WERI-Rb-1 (cell line): ENCODE measurements around the gene RGS1.

Source experiments
- DNase-seq: peaks from one replicate; pipeline ENCODE4 v3.0.0-alpha.2; 2020
- H3K27ac ChIP-seq: fragments of 250-450 bp; sonication (Bioruptor Pico); 2 replicates; pipeline ENCODE4 v1.5.1; 2020; ENCODE audit warnings: mild to moderate bottlenecking, moderate library complexity
- H3K27me3 ChIP-seq: fragments of 250-450 bp; sonication (Bioruptor Pico); 2 replicates; pipeline ENCODE4 v1.5.1; 2021; ENCODE audit warnings: mild to moderate bottlenecking, low read depth, moderate library complexity; ENCODE audit not compliant: insufficient read depth, severe bottlenecking
- H3K36me3 ChIP-seq: fragments of 250-450 bp; sonication (Bioruptor Pico); 2 replicates; pipeline ENCODE4 v1.5.1; 2020; ENCODE audit warnings: mild to moderate bottlenecking, moderate library complexity
- H3K4me3 ChIP-seq: 2 replicates; pipeline ENCODE4 v1.5.1; 2011; ENCODE audit warnings: low read depth, mild to moderate bottlenecking, control low read depth, low read length
- H3K9me3 ChIP-seq: fragments of 250-450 bp; sonication (Bioruptor Pico); 2 replicates; pipeline ENCODE4 v1.5.1; 2021; ENCODE audit warnings: mild to moderate bottlenecking, moderate library complexity; ENCODE audit not compliant: severe bottlenecking
- TF ChIP-seq, protein P1 (sequence below): IDR thresholded peaks from 2 replicates; pipeline ENCODE4 v1.5.1; 2011; ENCODE audit warnings: low read depth, mild to moderate bottlenecking, control low read depth, inconsistent platforms, low read length

The RGS1 gene

DNA sequence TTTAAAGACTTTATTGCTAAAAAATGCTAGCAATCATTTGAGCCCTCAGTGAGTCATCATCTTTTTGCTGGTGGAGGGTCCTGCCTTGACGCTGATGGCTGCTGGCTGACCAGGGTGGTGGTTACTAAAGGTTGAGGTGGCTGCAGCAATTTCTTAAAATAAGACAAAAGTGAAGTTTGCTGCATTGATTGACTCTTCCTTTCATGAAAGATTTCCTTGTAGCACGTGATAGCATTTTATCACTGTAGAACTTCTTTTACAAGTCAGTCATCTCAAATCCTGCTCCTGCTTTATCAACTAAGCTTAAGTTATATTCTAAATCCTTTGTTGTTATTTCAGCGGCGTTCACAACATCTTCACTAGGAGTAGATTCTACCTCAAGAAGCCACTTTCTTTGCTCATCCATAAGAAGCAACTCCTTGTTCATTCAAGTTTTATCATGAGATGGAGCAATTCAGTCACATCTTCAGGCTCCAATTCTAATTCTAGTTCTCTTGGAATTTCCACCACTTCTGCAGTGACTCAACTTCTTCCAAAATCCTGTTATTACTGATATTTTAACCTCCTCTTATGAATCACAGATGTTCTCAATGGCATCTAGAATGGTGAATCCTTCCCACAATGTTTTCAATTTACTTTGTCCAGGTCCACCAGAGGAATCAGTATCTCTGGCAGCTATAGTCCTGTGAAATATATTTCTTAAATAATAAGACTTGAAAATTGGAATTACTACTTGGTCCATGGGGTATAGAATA is 17.6 kb upstream of the RGS1 start:
- H3K27me3 ChIP-seq = no peaks in the 10 kb centered on the region
- H3K9me3 ChIP-seq = no peaks in the 10 kb centered on the region
- H3K36me3 ChIP-seq = no peaks in the 10 kb centered on the region
- H3K4me3 ChIP-seq = no peak overlapping the region
- no peak for DNase-seq
- H3K27ac ChIP-seq = no peak overlapping the region
- TF ChIP-seq, protein P1, sequence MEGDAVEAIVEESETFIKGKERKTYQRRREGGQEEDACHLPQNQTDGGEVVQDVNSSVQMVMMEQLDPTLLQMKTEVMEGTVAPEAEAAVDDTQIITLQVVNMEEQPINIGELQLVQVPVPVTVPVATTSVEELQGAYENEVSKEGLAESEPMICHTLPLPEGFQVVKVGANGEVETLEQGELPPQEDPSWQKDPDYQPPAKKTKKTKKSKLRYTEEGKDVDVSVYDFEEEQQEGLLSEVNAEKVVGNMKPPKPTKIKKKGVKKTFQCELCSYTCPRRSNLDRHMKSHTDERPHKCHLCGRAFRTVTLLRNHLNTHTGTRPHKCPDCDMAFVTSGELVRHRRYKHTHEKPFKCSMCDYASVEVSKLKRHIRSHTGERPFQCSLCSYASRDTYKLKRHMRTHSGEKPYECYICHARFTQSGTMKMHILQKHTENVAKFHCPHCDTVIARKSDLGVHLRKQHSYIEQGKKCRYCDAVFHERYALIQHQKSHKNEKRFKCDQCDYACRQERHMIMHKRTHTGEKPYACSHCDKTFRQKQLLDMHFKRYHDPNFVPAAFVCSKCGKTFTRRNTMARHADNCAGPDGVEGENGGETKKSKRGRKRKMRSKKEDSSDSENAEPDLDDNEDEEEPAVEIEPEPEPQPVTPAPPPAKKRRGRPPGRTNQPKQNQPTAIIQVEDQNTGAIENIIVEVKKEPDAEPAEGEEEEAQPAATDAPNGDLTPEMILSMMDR = no peak

GRCh38 chr1:192559115-192560006 is 16.2 kb upstream of the RGS1 start:
- no peaks in the 10 kb centered on the region for H3K27me3 ChIP-seq
- DNase-seq = no peak
- H3K4me3 ChIP-seq = no peak overlapping the region
- no peak overlapping the region for H3K27ac ChIP-seq
- H3K36me3 ChIP-seq = no peaks in the 10 kb centered on the region
- TF ChIP-seq, protein P1 = no peak
- H3K9me3 ChIP-seq = no peaks in the 10 kb centered on the region

DNA sequence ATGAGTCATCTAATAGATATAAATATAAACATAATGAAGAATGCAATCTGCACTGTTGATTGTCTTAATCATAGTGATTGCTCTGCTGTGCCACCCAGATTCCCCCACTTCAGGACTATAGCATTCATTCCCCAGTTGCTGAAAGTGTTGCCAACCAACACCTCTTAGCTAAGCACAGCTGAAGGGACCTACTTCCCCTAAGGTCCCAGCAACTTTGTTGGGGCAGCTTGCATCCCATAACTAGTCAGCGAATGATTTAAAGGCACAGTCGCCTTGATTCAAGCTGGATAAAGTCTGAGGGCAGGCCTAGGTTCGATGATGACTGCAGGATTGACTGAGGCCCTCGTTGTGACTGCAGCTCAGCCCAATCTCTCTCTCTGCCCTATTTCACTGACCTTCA is 14.3 kb upstream of the RGS1 start:
- DNase-seq = no peak
- TF ChIP-seq, protein P1 = no peak
- no peaks in the 10 kb centered on the region for H3K27me3 ChIP-seq
- H3K4me3 ChIP-seq = no peak overlapping the region
- H3K27ac ChIP-seq = no peak overlapping the region
- H3K36me3 ChIP-seq = no peaks in the 10 kb centered on the region
- no peaks in the 10 kb centered on the region for H3K9me3 ChIP-seq

GRCh38 chr1:192563129-192563528 is 12.4 kb upstream of the RGS1 start:
- TF ChIP-seq, protein P1 = no peak
- Histone ChIP-seq H3K36me3 (no peaks in the 10 kb centered on the region), H3K4me3 (no peak overlapping the region), H3K27me3 (no peaks in the 10 kb centered on the region), H3K27ac (no peak overlapping the region), H3K9me3 (no peaks in the 10 kb centered on the region)
- no peak for DNase-seq

- H3K36me3 ChIP-seq = no peaks in the 10 kb centered on the region
- H3K9me3 ChIP-seq = no peaks in the 10 kb centered on the region
- TF ChIP-seq, protein P1 = no peak
- H3K4me3 ChIP-seq = no peak overlapping the region
- no peaks in the 10 kb centered on the region for H3K27me3 ChIP-seq
- no peak overlapping the region for H3K27ac ChIP-seq
- DNase-seq = no peak
These were observed 11.5 kb upstream of the RGS1 start for GRCh38 chr1:192564099-192564498.
